Measurements from ENCODE around the gene PANX2. TPM values are rescaled to one million over a fixed set of nuclear protein-coding genes. Genes with fewer than 3 reads are reported as not detected.

The PANX2 gene
- total RNA-seq, 1 donor from 2014 or later, result 3.0 TPM

- TF ChIP-seq CTCF (conservative IDR thresholded peaks at IDR 0.05), result no peak
- H3K4me3 Mint-ChIP-seq, result peak overlapping the region; percentile 97
- H3K4me1 Mint-ChIP-seq (ENCODE audit: unreplicated experiment), result peaks cover 13% of the 10 kb centered on the region
- no peak for DNase-seq (ENCODE audit: extremely low spot score, unreplicated experiment)
- no peaks in the 10 kb centered on the region for H3K9me3 Mint-ChIP-seq
- no peaks in the 10 kb centered on the region for H3K27me3 Mint-ChIP-seq
- no peaks in the 10 kb centered on the region for H3K36me3 Mint-ChIP-seq
- H3K27ac Mint-ChIP-seq, result peak overlapping the region; percentile 91
Measured at GRCh38 chr22:50186761-50187523, 16.4 kb downstream of the PANX2 start.

GRCh38 chr22:50188356-50188755 is 17.8 kb downstream of the PANX2 start:
- Mint-ChIP-seq H3K27ac (no peak overlapping the region), H3K4me1 (ENCODE audit: unreplicated experiment) (peaks cover 13% of the 10 kb centered on the region), H3K27me3 (no peaks in the 10 kb centered on the region), H3K4me3 (peak overlapping the region; percentile 44), H3K36me3 (no peaks in the 10 kb centered on the region), H3K9me3 (no peaks in the 10 kb centered on the region)
- TF ChIP-seq CTCF (conservative IDR thresholded peaks at IDR 0.05), result no peak
- no peak for DNase-seq (ENCODE audit: extremely low spot score, unreplicated experiment)

GRCh38 chr22:50189184-50189848 is 18.8 kb downstream of the PANX2 start:
- Mint-ChIP-seq H3K4me3 (peak overlapping the region; percentile 69), H3K27me3 (no peaks in the 10 kb centered on the region), H3K4me1 (ENCODE audit: unreplicated experiment) (peaks cover 13% of the 10 kb centered on the region), H3K9me3 (no peaks in the 10 kb centered on the region), H3K36me3 (no peaks in the 10 kb centered on the region), H3K27ac (peak overlapping the region; percentile 36)
- no peak for DNase-seq (ENCODE audit: extremely low spot score, unreplicated experiment)
- TF ChIP-seq CTCF (conservative IDR thresholded peaks at IDR 0.05), result no peak

GRCh38 chr22:50189849-50190181 is 19.3 kb downstream of the PANX2 start:
- H3K4me1 Mint-ChIP-seq (ENCODE audit: unreplicated experiment), result peaks cover 13% of the 10 kb centered on the region
- no peak for TF ChIP-seq CTCF (conservative IDR thresholded peaks at IDR 0.05)
- no peaks in the 10 kb centered on the region for H3K9me3 Mint-ChIP-seq
- no peak for DNase-seq (ENCODE audit: extremely low spot score, unreplicated experiment)
- H3K36me3 Mint-ChIP-seq, result no peaks in the 10 kb centered on the region
- H3K4me3 Mint-ChIP-seq, result peak overlapping the region; percentile 69
- H3K27me3 Mint-ChIP-seq, result no peaks in the 10 kb centered on the region
- H3K27ac Mint-ChIP-seq, result no peak overlapping the region

- Mint-ChIP-seq H3K4me1 (ENCODE audit: unreplicated experiment) (peaks cover 13% of the 10 kb centered on the region), H3K36me3 (no peaks in the 10 kb centered on the region), H3K27me3 (no peaks in the 10 kb centered on the region), H3K27ac (no peak overlapping the region), H3K4me3 (peak overlapping the region; percentile 34), H3K9me3 (no peaks in the 10 kb centered on the region)
- no peak for DNase-seq (ENCODE audit: extremely low spot score, unreplicated experiment)
- no peak for TF ChIP-seq CTCF (conservative IDR thresholded peaks at IDR 0.05)
Measured at GRCh38 chr22:50190182-50190940, 19.8 kb downstream of the PANX2 start.

All from type B pancreatic cell (in vitro differentiated cells).